HG02623 (cell line): Measurements from ENCODE around the gene FBN2.
"Not testable (repeated sequence)": the region's sequence is repeated elsewhere in the genome, so short reads cannot be mapped to it uniquely, and the experiment has no call there.

Experiments used
- ATAC-seq: cut with Tn5 transposase; IDR thresholded peaks from one replicate; pipeline ENCODE4 v1.9.1; 2021; ENCODE audit warnings: moderate library complexity; ENCODE audit not compliant: unreplicated experiment

The FBN2 gene

DNA sequence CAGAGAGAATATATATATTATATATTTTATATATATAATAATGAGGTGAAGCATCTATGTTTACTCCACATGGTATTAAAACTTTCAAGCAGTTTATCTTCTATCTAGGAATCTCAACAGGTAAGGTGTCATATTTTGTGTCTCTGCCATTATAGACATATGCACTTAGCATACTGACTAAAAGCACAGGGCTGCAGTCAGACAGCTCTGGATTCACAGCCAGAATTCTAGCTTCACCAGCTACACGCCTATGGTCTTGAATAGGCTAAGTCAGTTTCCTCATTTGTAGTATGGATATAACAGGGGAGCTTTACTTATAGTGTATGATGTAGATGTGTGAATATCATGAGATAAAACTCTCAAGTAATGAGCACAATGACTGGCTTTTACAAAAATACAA is 57.9 kb downstream of the FBN2 start:
- ATAC-seq: no peak

DNA sequence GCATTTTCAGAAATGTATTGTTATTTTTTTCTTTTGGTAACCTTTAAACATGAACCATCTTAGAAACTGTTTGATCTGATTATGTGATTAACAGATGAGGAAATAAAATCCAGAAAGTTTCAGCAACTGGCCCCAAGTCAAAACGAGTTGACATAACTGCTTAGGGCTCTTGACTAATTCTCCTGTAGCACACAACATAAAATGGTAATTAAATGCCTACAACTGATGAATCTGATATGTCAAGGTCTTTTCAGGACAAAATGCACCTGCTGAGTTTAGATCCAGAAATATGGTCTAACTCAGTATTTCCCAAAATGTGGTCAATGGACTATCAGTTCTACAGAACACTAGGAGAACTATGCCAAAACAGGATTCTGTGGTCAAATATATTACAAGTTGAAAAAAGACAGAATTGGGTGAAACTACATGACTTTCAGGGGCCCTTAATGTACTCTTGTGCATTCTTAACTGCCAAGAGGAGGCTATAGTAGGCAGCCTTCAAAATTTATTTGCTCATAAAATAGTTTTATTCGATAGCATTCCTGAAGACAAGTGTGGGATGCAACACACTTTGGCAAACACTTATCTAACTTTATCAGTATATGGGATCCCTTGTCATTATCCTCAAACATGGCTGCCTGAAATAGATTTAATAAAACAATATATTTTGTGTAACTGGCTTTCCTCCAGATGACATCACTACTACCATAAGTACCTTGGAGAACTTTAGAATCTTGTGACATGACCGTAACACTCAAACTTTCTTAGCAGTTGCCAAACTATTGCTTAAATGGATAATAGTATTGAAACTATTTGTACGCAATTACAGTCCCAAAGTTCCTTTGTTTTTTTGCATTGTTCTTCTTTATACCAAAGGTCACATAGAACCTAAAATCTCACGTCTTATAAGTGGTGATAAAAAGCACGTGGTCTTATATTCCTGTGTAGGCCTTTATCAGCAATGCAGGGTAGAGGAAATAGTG is 59.4 kb downstream of the FBN2 start:
- no peak for ATAC-seq

DNA sequence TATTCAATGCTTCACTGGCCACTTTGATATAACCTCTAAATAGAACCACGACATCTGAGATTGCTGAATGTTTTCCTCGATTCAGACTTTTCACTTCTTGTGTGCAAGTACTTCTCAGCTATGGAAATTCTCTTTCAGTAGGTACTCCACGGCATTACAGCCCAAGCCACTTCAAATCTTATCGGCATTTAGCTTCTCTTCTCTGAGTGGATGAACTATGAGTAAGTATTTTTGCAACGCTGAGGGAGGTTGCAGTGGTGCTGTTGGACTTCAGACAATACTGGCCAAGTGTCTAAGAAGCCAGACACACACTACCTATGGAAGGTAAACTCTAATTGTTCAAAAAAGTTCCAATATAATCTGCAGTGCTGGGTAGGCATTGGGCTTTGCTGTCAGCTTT is 60.1 kb downstream of the FBN2 start:
- no peak for ATAC-seq

DNA sequence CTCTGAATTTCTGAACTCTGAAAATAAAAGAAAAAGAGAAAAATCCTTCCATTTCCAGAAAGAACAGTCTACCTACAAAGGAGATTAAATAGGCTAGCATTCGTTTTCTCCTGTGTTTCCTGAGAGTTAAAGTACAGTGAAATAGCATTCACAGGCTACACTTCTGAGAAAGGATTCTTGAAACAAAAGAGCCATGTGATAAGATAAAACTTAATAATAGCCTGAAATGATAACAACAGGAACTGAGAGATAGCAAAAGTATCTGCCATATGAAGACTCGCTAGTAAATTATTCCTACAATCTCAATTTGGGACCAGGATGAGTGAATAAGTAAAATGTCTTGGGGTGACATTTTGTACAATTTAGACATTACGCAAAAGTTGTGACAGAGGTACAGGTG is 62.4 kb downstream of the FBN2 start:
- no peak for ATAC-seq

DNA sequence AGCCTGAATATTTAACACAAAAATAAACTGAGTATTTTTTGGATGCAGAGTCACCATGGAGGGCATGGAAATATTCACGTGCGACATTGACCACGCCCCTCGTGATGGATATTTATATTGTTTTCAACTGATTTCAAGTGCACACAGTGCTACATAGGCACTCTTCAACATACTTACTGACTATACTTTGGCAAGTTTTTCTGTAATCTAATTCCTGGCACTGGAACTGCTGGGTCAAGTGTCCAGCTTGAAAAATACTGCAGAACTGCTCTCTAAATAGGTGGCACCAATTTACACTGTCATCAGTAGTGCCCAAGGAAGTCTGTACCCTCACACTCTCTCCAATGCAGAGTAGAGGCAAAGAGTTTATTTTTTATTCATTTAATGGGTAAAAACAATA is 65.1 kb downstream of the FBN2 start:
- no peak for ATAC-seq

DNA sequence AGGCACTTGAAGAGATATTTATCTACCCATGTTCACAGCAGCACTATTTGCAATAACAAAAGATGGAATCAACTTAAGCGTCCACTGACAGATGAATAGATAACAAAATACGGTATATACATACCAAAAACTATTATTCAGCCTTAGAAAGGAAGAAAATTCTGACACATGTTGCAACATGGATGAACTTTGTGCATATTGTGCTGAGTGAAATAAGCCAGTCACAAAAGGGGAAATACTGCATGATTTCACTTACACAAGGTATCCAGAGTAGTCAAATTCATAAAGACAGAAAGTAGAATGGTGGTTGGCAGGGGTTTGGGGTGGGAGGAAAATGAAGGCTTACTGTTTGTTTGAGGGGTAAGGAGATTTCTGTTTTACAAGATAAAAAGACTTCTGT is 66.0 kb downstream of the FBN2 start:
- no peak for ATAC-seq

DNA sequence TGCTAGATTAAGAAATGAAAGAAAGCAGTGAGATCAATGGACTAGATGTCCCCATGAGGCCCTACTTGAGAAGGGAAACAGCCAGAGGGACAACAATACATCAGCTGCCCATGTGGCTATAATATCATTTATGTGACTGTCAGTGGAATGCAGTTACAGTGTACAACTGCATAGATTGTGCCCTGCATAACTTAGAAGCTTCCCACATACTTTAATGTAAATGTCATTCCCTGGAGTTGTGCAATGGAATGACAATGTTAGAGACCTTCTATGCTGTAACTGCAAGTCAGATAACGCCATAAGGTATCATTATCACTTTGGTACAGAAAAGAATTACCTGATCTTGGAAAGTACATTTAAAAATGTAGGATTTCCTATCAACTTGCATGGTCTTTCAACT is 67.4 kb downstream of the FBN2 start:
- ATAC-seq: no peak

DNA sequence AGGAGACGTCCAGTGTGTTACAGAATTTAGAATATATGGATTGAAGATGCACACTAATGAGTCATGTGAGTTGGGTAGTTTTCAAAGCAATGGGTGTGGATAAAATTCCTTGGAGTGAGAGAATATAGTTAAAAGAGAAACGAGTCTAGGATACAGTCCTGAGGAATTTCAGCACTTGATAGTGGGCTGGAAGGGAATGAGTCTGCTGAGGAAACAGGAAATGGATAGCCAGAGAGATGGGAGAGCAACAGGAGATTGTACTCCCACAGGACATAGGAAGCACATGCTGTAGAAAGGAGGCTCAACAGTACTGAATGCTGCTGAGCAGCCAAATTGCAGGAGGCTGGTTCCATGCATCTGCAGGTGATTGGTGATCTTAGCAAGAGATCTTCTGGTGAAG is 68.1 kb downstream of the FBN2 start:
- ATAC-seq: no peak

DNA sequence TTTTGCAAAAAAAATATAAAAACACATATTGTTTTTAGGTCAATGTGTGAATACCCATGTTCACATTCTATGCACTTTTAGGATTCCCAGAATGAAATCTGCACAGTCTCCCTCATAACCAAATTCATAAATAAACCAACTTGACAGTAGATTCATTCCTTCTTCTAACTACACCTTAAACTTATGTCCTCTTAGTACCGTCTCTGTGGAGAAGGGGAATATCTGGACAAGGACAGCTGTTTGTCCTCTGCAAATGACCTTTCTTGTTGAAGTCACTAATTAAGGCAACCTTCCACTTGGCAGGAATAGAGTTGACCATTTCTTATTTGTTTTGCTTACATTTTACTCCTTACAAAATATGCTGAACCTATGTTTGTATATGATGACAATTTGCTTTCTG is 71.1 kb downstream of the FBN2 start:
- ATAC-seq: no peak

DNA sequence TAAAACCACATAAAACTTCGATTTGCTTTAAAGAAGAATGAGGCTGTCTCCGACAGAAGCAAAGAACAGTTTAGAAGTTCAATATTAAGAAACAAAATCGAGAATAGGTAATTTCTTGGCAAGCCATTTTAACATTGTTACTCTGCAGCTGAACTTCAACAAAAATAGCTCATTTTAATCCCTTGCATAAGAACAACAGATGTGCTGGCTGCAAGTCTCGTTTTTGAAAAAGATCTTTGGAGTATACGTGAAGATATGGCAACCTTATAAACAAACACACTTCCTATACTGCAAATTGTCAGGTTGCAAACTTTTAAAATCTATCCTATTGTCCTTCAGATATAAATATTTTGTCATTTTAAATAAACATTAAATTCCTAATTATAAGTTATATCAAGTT is 71.5 kb downstream of the FBN2 start:
- ATAC-seq: no peak

DNA sequence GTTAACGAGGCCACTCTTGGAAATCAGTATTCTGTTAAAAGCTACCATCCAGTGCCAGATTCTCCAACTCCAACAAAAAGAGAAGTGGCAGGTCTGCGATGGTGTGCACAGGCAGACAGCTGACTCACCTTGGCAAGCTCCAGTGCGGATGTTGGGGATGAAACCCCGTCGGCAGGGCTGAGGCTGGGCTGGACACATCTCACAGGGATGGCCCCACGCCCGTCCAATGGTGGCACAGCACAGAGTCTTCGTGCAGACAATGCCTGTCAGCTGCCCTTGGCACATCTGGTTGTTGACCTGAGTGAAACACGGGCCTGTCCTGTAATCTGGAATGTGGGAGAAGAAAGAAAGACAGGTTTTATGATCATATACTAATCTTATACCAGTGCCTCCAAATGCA is 73.4 kb downstream of the FBN2 start:
- no peak for ATAC-seq

DNA sequence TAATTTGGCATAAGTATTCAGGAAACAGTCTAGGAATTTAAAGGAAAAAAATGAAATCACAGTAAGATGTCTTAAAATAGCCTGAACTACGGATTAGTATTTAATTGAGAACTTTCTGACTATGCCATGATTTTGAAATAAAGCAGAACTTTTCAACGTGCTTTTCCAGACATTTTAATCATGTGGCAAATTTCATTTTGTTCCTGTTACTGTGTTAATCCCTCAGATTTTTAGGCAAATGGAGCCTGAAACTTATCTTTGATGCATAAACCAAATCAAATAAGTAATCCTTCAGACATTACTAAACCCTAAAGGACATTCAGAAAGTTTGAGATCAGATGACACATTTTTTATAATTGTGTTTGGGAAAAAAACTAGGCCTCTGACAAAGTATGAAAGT is 75.7 kb downstream of the FBN2 start:
- no peak for ATAC-seq

DNA sequence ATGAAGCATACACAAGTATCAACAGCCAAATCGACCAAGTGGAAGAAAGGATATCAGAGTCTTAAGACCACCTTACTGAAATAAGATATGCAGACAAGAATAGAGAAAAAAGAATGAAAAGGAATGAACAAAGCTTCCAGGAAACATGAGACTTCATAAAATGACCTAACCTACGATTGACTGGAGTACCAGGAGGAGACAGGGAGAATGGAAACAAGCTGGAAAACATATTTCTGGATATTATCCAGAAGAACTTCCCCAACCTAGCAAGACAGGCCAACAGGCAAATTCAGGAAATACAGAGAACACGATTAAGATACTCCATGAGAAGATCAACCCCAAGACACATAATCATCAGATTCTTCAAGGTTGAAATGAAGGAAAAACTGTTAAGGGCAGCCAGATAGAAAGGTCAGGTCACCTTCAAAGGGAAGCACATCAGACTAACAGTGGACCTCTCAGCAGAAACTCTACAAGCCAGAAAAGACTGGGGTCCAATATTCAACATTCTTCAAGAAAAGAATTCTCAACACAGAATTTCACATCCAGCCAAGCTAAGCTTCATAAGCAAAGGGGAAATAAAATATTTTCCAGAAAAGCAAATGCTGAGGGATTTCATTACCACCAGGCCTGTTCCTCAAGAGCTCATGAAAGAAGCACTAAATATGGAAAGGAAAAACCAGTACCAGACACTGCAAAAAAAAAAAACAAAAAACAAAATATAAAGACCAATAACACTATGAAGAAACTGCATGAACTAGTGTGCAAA is 80.7 kb downstream of the FBN2 start:
- ATAC-seq: not testable (repeated sequence)

DNA sequence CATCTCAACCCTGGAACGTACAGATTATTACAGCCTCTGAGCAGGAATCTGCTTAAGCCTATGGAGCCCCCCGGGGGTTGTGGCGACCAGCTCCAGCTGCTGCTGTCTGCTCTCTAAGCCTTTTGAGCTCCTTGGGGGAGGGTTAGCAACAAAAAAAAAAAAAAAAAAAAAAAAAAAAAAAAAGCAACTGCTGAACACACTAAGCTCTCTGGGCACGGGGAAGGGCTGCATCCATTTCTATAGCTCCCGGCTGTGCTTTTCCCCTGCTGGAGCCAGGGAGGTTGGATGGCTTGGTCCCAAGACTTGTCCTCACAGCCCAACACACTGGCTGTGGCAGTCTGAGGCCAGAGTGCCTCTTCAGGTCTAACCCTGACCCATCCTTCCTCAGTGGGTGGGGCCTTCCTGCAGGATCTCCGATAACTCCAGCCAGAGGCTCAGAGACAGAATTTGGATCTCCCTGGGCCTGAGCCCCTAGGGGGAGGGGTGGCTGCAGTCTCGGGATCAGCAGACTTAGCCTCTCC is 82.1 kb downstream of the FBN2 start:
- no peak for ATAC-seq

DNA sequence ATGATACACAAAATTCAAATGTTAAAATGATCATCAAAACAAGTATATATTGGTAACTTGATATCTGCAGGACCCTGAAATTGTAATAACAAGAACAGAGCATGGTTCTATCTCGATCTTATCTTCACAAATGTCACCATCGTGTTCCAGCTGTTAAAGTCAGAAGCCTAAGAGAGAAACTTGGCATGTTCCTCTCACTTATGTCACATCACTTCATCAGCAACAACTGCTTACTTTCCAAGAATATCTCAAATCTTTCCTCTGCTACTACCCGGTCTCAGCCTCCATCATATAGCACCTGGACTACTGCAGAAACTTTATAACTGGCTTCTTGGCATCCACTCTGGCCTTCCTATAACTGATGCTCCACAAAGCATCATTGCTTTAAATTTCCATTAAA is 84.9 kb downstream of the FBN2 start:
- no peak for ATAC-seq

DNA sequence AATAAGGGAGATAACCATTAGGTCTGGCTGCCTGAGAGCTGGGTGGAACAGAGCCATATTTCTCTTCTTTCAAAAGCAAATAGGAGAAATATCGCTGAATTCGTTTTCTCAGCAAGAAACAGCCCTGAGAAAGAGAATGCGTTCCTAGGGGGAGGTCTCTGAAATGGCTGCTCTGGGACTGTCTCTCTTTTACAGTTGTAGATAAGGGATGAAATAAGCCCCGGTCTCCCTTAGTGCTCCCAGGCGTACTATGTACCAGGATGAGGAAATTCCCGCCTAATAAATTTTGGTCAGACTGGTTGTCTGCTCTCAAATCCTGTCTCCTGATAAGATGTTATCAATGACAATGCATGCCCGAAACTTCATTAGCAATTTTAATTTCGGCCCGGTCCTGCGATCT is 90.8 kb downstream of the FBN2 start:
- ATAC-seq: not testable (repeated sequence)

DNA sequence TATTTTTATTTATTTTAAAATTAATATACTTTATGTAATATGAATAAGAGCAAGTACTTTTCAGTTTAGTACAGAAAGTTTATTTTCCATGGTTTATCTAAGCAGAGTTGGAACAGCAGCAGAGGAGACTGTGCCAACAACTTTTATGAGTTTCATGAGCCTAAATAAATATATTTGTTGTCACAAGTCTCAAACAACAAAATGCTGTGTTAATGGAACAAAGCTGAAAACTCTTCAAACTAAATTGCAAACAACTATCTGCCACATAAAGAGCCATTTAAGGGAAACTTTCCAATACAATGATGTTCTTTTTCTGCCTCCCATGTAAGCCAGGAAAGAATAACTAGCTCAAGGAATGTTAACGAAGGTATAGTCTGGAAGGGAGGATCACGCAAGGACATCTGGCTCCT is 96.1 kb downstream of the FBN2 start:
- no peak for ATAC-seq

DNA sequence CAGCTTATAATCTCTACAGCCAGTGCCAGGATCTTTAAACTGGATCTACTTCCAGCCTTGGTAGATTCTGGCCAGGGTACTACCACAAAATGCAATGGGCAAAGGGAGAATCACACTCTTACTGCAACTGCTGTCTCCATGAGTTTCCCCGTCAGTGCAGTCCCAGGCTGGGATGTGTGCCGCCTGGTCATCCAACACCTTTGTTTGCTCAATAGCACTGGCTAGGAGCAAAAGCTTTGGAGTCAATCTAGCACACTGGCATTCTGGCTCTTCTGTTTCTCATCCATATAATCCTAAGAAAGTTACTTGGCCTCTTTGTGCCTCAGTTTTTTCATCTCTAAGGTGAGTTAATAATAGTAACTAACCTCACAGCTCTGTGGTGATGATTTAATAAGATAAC is 96.9 kb downstream of the FBN2 start:
- ATAC-seq: no peak

DNA sequence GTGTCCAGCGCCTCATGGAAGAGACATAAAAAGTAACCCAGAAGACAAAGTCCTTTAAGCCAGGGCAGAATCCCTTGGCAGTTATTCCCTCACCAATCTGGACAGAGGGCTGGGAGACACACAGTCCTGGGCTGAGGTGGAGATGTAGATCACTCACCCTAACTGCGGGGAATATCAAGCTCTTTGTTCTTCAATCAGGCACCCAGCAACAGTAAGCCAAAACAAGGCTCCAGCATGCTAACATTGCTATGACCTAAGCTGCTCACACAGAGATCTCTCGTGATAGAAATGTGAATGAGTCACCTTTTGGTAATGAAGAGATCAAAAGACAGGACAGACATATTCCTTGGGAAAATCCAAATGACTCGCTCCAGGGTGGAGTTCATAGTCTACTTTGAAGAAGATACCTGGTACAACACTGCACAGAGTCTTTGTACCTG is 101.3 kb downstream of the FBN2 start:
- no peak for ATAC-seq

DNA sequence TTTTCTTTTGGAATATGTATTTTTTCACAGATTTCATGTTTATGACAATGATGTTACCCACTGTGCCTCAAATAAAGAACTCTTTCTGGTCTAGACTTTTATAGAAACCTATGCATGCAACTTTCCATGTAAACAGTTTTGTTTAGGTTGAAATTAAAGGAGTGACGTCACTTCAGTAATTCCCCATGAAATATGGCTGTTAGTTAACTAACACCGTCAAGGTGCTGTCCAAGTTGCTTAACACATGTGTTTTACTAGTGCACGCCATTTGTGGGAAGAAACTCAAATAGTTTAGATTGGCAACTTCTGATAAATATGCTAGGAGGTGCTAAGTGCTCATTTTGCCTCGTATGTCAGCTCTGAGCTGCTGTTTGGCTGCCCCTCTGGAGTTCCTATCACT is 102.2 kb downstream of the FBN2 start:
- no peak for ATAC-seq

DNA sequence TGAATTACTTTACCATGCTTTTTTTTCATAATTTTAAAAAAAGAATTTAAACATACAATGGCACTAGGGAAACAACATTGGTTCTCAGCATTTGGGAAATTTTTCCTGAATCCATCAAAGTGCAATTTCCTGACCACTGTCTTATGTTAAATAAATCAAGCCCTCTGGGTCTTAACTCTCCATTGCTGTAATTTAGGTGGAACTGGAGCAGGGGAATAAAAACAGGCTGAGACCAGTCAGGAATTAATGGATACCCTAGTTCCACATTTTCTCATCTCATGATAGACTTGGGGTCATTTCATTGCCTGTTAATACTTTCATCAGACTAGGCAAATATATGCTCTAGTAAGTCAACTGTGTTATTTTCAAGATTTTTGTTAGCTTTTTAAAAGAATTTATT is 103.1 kb downstream of the FBN2 start:
- no peak for ATAC-seq

DNA sequence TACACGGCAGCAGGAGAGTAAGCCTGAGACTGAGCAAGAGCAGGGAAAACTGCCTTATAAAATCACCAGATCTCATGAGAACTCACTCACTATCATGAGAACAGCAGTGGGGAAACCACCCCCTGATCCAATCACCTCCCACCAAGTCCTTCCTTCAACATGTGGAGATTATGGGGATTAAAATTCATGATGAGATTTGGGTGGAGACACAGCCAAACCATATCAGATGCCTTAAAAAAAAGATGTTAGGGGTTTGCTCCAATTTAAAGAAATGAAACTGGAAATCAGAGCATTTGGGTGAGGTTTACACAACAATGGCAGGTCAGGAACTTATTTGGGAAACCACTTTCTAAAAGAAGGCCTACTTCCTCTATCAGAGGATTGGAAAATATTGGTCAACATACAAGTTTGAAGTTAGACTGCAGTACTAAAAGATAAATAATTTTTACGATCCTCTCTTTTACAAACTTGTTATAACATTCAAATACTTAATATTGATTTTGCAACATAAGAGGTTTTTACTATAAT is 105.1 kb downstream of the FBN2 start:
- no peak for ATAC-seq
